Endothelial cell of umbilical vein (primary cell): ENCODE measurements around the gene WDR13. TPM values are rescaled to one million over a fixed set of nuclear protein-coding genes. Genes with fewer than 3 reads are reported as not detected.

Experiments used
- BruUV-seq: library from RNA; stranded (reverse); fragments of 400-500 nt; replicated peaks from 2 replicates; lab custom pipeline; 2021; lab: Mats Ljungman, UMichigan
- CTCF ChIA-PET: fragments of 300-600, 350-600 bp; sonication (Branson Sonifier 250); formaldehyde crosslinking; loops from one replicate; lab custom pipeline; 2021; ENCODE audit warnings: antibody characterized with exemption, inconsistent platforms; lab: Charles Lee
- POLR2A ChIA-PET: fragments of 300-600, 350-600 bp; sonication (Branson Sonifier 250); formaldehyde crosslinking; loops from one replicate; lab custom pipeline; 2021; ENCODE audit warnings: antibody characterized with exemption, inconsistent platforms; lab: Charles Lee
- DNase-seq: peaks from one replicate; pipeline ENCODE4 v3.0.0-alpha.2; 2011; ENCODE audit warnings: low read depth, low spot score
- FAIRE-seq: peaks from 2 replicates; lab custom pipeline; 2011; peaks lifted over from hg19 to GRCh38; lab: Jason Lieb, UNC
- H2AFZ ChIP-seq: 2 replicates; pipeline ENCODE4 v1.6.0; 2012; ENCODE audit warnings: low read depth, low read length, control low read depth, inconsistent platforms
- H3K27ac ChIP-seq: 2 replicates; pipeline ENCODE4 v1.5.1; 2011; ENCODE audit warnings: low read depth, mild to moderate bottlenecking, control low read depth, low read length, moderate library complexity; ENCODE audit not compliant: insufficient read depth
- H3K27me3 ChIP-seq, 2 experiments: 2 replicates each; pipeline versions ENCODE4 v1.6.0 to v1.6.1; 2011; ENCODE audit warnings: low read length in 2 of 2, mixed read lengths in 1 of 2; ENCODE audit not compliant: control insufficient read depth in 2 of 2, insufficient read depth in 2 of 2
- H3K36me3 ChIP-seq, 2 experiments: 2 replicates in 1 of 2; 3 replicates in 1 of 2; pipeline ENCODE4 v1.5.1; 2011; ENCODE audit warnings: low read length in 2 of 2, mild to moderate bottlenecking in 1 of 2, moderate library complexity in 1 of 2; ENCODE audit not compliant: control insufficient read depth in 2 of 2, insufficient read depth in 2 of 2; ENCODE audit errors: extremely low read depth in 1 of 2
- H3K4me1 ChIP-seq: 3 replicates; pipeline ENCODE4 v1.5.1; 2011; ENCODE audit warnings: mild to moderate bottlenecking, low read length; ENCODE audit not compliant: control insufficient read depth, insufficient read depth; ENCODE audit errors: extremely low read depth
- H3K4me2 ChIP-seq: 2 replicates; pipeline ENCODE4 v1.6.1; 2011; ENCODE audit warnings: low read length, control low read depth, mixed read lengths; ENCODE audit not compliant: insufficient read depth
- H3K4me3 ChIP-seq, 3 experiments: fragments of 200-600 bp in 1 of 3; sonication (generic), shearing (Covaris generic) in 1 of 3; replicated peaks in 1 of 3; 2 replicates each; pipeline ENCODE4 v1.5.1; 2011 to 2016; ENCODE audit warnings: control low read depth in 3 of 3, low read length in 3 of 3, mild to moderate bottlenecking in 2 of 3, inconsistent platforms in 1 of 3, low read depth in 1 of 3, moderate library complexity in 1 of 3; ENCODE audit not compliant: insufficient read depth in 1 of 3
- H3K79me2 ChIP-seq: 2 replicates; pipeline ENCODE4 v1.6.0; 2012; ENCODE audit warnings: low read length, inconsistent platforms; ENCODE audit not compliant: control insufficient read depth, insufficient read depth
- H3K9ac ChIP-seq: replicated peaks from 2 replicates; pipeline ENCODE3; 2011; ENCODE audit warnings: low read length, control low read depth; ENCODE audit not compliant: insufficient read depth; ENCODE audit errors: extremely low read depth
- H3K9me1 ChIP-seq: replicated peaks from 3 replicates; pipeline ENCODE4 v1.6.0; 2011; ENCODE audit warnings: mild to moderate bottlenecking, low read length; ENCODE audit not compliant: control insufficient read depth, insufficient read depth; ENCODE audit errors: extremely low read depth
- H3K9me3 ChIP-seq: replicated peaks from 2 replicates; pipeline ENCODE4 v1.5.1; 2012; ENCODE audit warnings: low read length, inconsistent platforms; ENCODE audit not compliant: control insufficient read depth, insufficient read depth
- H4K20me1 ChIP-seq: replicated peaks from 2 replicates; pipeline ENCODE3; 2011; ENCODE audit warnings: mild to moderate bottlenecking, low read length; ENCODE audit not compliant: control insufficient read depth, insufficient read depth; ENCODE audit errors: extremely low read depth
- CTCF ChIP-seq, 2 donors: IDR thresholded peaks; 1 replicate in 1 of 2; 2 replicates in 1 of 2; pipeline ENCODE4 v1.5.1; 2011; ENCODE audit warnings: low read length in 2 of 2, mild to moderate bottlenecking in 2 of 2, moderate library complexity in 2 of 2, control low read depth in 1 of 2, inconsistent platforms in 1 of 2, low read depth in 1 of 2; ENCODE audit not compliant: insufficient read depth in 1 of 2; ENCODE audit errors: extremely low read depth in 1 of 2
- EZH2 ChIP-seq: IDR thresholded peaks from 2 replicates; pipeline ENCODE4 v1.6.1; 2012; ENCODE audit warnings: borderline replicate concordance, low read depth, mild to moderate bottlenecking, moderate library complexity, low read length, inconsistent platforms; ENCODE audit not compliant: severe bottlenecking
- FOS ChIP-seq: IDR thresholded peaks from 2 replicates; pipeline ENCODE4 v1.6.1; 2011; ENCODE audit warnings: mild to moderate bottlenecking, low read length, moderate library complexity, borderline replicate concordance; ENCODE audit not compliant: insufficient read depth
- GATA2 ChIP-seq: IDR thresholded peaks from 2 replicates; pipeline ENCODE4 v1.7.0; 2011; ENCODE audit warnings: low read depth, mild to moderate bottlenecking, moderate library complexity, mixed read lengths, low read length; ENCODE audit not compliant: insufficient read length, insufficient read depth
- JUN ChIP-seq: IDR thresholded peaks from 2 replicates; pipeline ENCODE4 v1.6.1; 2011; ENCODE audit warnings: borderline replicate concordance, low read depth; ENCODE audit not compliant: insufficient read length, insufficient read depth
- MAX ChIP-seq: IDR thresholded peaks from 2 replicates; pipeline ENCODE4 v1.6.1; 2011; ENCODE audit not compliant: insufficient read depth, insufficient read length
- MYC ChIP-seq: IDR thresholded peaks from one replicate; pipeline ENCODE4 v1.6.1; 2011; ENCODE audit warnings: mild to moderate bottlenecking, low read depth, low read length
- POLR2A ChIP-seq: IDR thresholded peaks from 2 replicates; pipeline ENCODE4 v1.6.1; 2012; ENCODE audit warnings: low read depth, mild to moderate bottlenecking, control low read depth, low read length
- POLR2AphosphoS5 ChIP-seq: IDR thresholded peaks from 2 replicates; pipeline ENCODE4 v1.6.1; 2012; ENCODE audit warnings: low read depth, mild to moderate bottlenecking, control low read depth, low read length, moderate library complexity; ENCODE audit not compliant: insufficient read depth
- dilution Hi-C: fragments of 300-500 bp; cut with MboI; formaldehyde crosslinking; loops from one replicate; pipeline ENCODE4 v1.15.0; 2019; ENCODE audit warnings: low sequenced_read_pairs; ENCODE audit not compliant: extremely low pct_ligation_motif_present
- intact Hi-C: fragments of 100-400 bp; cut with micrococcal nuclease; formaldehyde crosslinking; loops from one replicate; pipeline ENCODE4 v1.10.0; 2022
- polyA plus RNA-seq, 4 experiments: library from polyadenylated mRNA; depleted of rRNA in 3 of 4; stranded (reverse) in 3 of 4; unstranded in 1 of 4; fragments of >200 nt; gene quantifications; 2 replicates each; pipeline versions ENCODE4 v1.2.1 to v1.2.3, GENCODE V29; 2011 to 2012; ENCODE audit warnings: missing spikeins in 1 of 4
- total RNA-seq: library from RNA; stranded (reverse); gene quantifications from 2 replicates; pipeline ENCODE4 v1.2.3, GENCODE V29; 2021

WDR13 gene
- total and polyA plus RNA-seq, 2 donors (not counting 3 experiments of a cell fraction or from before 2014, with no cell fraction given) = 85.0 to 169 TPM

GRCh38 chrX:48559636-48560035 is 37.7 kb upstream of the WDR13 start:
- no peak for DNase-seq
- Histone ChIP-seq H3K4me3 (no peak overlapping the region), H2AFZ (no peak overlapping the region), H3K27me3 (no peaks in the 10 kb centered on the region), H3K27ac (no peak overlapping the region), H3K4me2 (no peak overlapping the region), H4K20me1 (no peaks in the 10 kb centered on the region), H3K9ac (no peak overlapping the region), H3K4me1 (peaks cover 2% of the 10 kb centered on the region), H3K79me2 (no peaks in the 10 kb centered on the region), H3K9me3 (no peaks in the 10 kb centered on the region), H3K9me1 (no peaks in the 10 kb centered on the region), H3K36me3 (peaks cover 0 to 7% of the 10 kb centered on the region in 2 experiments)
- intact Hi-C loops = no loop called here
- POLR2A ChIA-PET = no interaction called here
- CTCF ChIA-PET = no interaction called here
- FAIRE-seq = no peak
- no peak for TF ChIP-seq CTCF (IDR thresholded peaks at IDR 0.05; ENCODE audit: extremely low read depth in 1 of 2, insufficient read depth in 1 of 2, low read depth in 1 of 2, low read length in 2 of 2)
- TF ChIP-seq POLR2AphosphoS5 = no peak
- TF ChIP-seq POLR2A = no peak
- TF ChIP-seq FOS = no peak
- no peak for TF ChIP-seq EZH2
- TF ChIP-seq JUN = no peak
- no peak for TF ChIP-seq MYC
- no peak for TF ChIP-seq MAX
- TF ChIP-seq GATA2 = no peak
- no TSS peak for BruUV-seq
- dilution Hi-C loops = no loop called here
